GM23338 (cell line): ENCODE results near the gene PHACTR2. TPM values are rescaled to one million over a fixed set of nuclear protein-coding genes. Genes with fewer than 3 reads are reported as not detected.

Source experiments
- ATAC-seq: fragments of 200-7000 bp; cut with Tn5 transposase; 3 replicates; pipeline ENCODE4 v1.9.1; 2020
- DNase-seq: peaks from one replicate; pipeline ENCODE4 v3.0.0-alpha.2; 2015; ENCODE audit warnings: low spot score
- H2AFZ ChIP-seq: fragments of 200-600 bp; sonication (generic); 2 replicates; pipeline ENCODE4 v1.8.0; 2016; ENCODE audit warnings: antibody characterized with exemption, mild to moderate bottlenecking, moderate library complexity
- H3F3A ChIP-seq: fragments of 200-600 bp; sonication (generic); replicated peaks from 2 replicates; pipeline ENCODE4 v1.8.0; 2017; ENCODE audit warnings: antibody characterized with exemption, mixed run types, low read depth
- H3K27ac ChIP-seq: fragments of 200-600 bp; sonication (generic); 2 replicates; pipeline ENCODE4 v1.6.1; 2016; ENCODE audit warnings: low read depth
- H3K27me3 ChIP-seq: fragments of 200-600 bp; sonication (generic); 2 replicates; pipeline ENCODE4 v1.8.0; 2016; ENCODE audit warnings: mild to moderate bottlenecking, mixed run types, moderate library complexity; ENCODE audit not compliant: insufficient read depth
- H3K36me3 ChIP-seq: fragments of 200-600 bp; sonication (generic); 2 replicates; pipeline ENCODE4 v1.8.0; 2016; ENCODE audit warnings: mild to moderate bottlenecking; ENCODE audit not compliant: insufficient read depth
- H3K4me1 ChIP-seq: fragments of 200-600 bp; sonication (generic); 2 replicates; pipeline ENCODE4 v1.8.0; 2016; ENCODE audit warnings: mild to moderate bottlenecking, moderate library complexity; ENCODE audit not compliant: insufficient read depth
- H3K4me2 ChIP-seq: fragments of 200-600 bp; sonication (generic); 2 replicates; pipeline ENCODE4 v1.7.1; 2017; ENCODE audit warnings: mixed run types
- H3K4me3 ChIP-seq: fragments of 200-600 bp; sonication (generic); 2 replicates; pipeline ENCODE4 v1.6.1; 2016; ENCODE audit warnings: mixed run types
- H3K79me2 ChIP-seq: fragments of 200-600 bp; sonication (generic); replicated peaks from 2 replicates; pipeline ENCODE4 v1.8.0; 2017; ENCODE audit warnings: mild to moderate bottlenecking; ENCODE audit not compliant: insufficient read depth
- H3K9me2 ChIP-seq: fragments of 200-600 bp; sonication (generic); 2 replicates; pipeline ENCODE4 v1.8.0; 2017; ENCODE audit not compliant: insufficient read depth
- H4K20me1 ChIP-seq: fragments of 200-600 bp; sonication (generic); replicated peaks from 2 replicates; pipeline ENCODE4 v1.8.0; 2017; ENCODE audit warnings: mild to moderate bottlenecking; ENCODE audit not compliant: insufficient read depth
- H3K27ac Mint-ChIP-seq: 2 replicates; pipeline ENCODE4 v1.8.0; 2020; ENCODE audit warnings: inconsistent platforms, mild to moderate bottlenecking, moderate library complexity, mixed read lengths
- H3K27me3 Mint-ChIP-seq: 3 replicates; pipeline ENCODE4 v1.8.0; 2022; ENCODE audit warnings: low read depth, mild to moderate bottlenecking, moderate library complexity, mixed read lengths, inconsistent platforms; ENCODE audit not compliant: insufficient read depth, poor library complexity
- H3K36me3 Mint-ChIP-seq: 3 replicates; pipeline ENCODE4 v1.8.0; 2021; ENCODE audit warnings: low read depth, mild to moderate bottlenecking, inconsistent platforms, moderate library complexity, mixed read lengths
- H3K4me1 Mint-ChIP-seq: 3 replicates; pipeline ENCODE4 v1.8.0; 2020; ENCODE audit warnings: mild to moderate bottlenecking, inconsistent platforms, mixed read lengths
- H3K4me3 Mint-ChIP-seq: 3 replicates; pipeline ENCODE4 v1.8.0; 2021; ENCODE audit warnings: moderate library complexity, mild to moderate bottlenecking, inconsistent platforms, mixed read lengths
- H3K9me3 Mint-ChIP-seq: 3 replicates; pipeline ENCODE4 v1.8.0; 2020; ENCODE audit warnings: moderate library complexity, mild to moderate bottlenecking, inconsistent platforms, mixed read lengths
- CREB1 ChIP-seq: fragments of 250-450 bp; sonication (Bioruptor Pico); IDR thresholded peaks from 2 replicates; pipeline ENCODE4 v1.5.0; 2020; ENCODE audit warnings: low read depth, mild to moderate bottlenecking, moderate library complexity
- ETS1 ChIP-seq: IDR thresholded peaks from 2 replicates; pipeline ENCODE4 v1.6.1; 2016; ENCODE audit warnings: antibody characterized with exemption
- EZH2 ChIP-seq: fragments of 200-600 bp; sonication (generic); IDR thresholded peaks from one replicate; pipeline ENCODE4 v1.8.0; 2017; ENCODE audit warnings: antibody characterized with exemption, mild to moderate bottlenecking, low read depth; ENCODE audit not compliant: unreplicated experiment
- EZH2phosphoT487 ChIP-seq: fragments of 200-600 bp; sonication (generic); IDR thresholded peaks from one replicate; pipeline ENCODE4 v1.8.1; 2018; ENCODE audit warnings: antibody characterized with exemption; ENCODE audit not compliant: unreplicated experiment
- JUNB ChIP-seq: IDR thresholded peaks from one replicate; pipeline ENCODE4 v1.6.1; 2016; ENCODE audit warnings: antibody characterized with exemption; ENCODE audit not compliant: unreplicated experiment
- NANOG ChIP-seq: IDR thresholded peaks from 2 replicates; pipeline ENCODE4 v1.6.1; 2016; ENCODE audit warnings: antibody characterized with exemption, borderline replicate concordance
- POLR2AphosphoS5 ChIP-seq: IDR thresholded peaks from 2 replicates; pipeline ENCODE4 v1.6.1; 2016; ENCODE audit warnings: antibody characterized with exemption, low read depth
- STAT1 ChIP-seq: IDR thresholded peaks from one replicate; pipeline ENCODE4 v1.6.1; 2016; ENCODE audit warnings: antibody characterized with exemption; ENCODE audit not compliant: unreplicated experiment
- ZNF114 ChIP-seq: fragments of 250-450 bp; sonication (Bioruptor Pico); IDR thresholded peaks from 2 replicates; pipeline ENCODE4 v1.5.0; 2020; ENCODE audit warnings: mild to moderate bottlenecking, moderate library complexity
- ZNF331 ChIP-seq: fragments of 250-450 bp; sonication (Bioruptor Pico); IDR thresholded peaks from 2 replicates; pipeline ENCODE4 v1.5.0; 2020; ENCODE audit warnings: low read depth, mild to moderate bottlenecking, moderate library complexity
- polyA plus RNA-seq: library from polyadenylated mRNA; unstranded; fragments of >200 nt; fragmentation: Nextera tagmentation; extraction: Ambion mirVana; gene quantifications from 2 replicates; pipeline ENCODE4 v1.2.1, GENCODE V29; 2016
- total RNA-seq: library from RNA; depleted of rRNA; stranded (reverse); fragments of >200 nt; shearing (Covaris generic); gene quantifications from 2 replicates; pipeline ENCODE4 v1.2.3, GENCODE V29; 2014
- TF ChIP-seq, protein P1 (sequence below): IDR thresholded peaks from one replicate; pipeline ENCODE4 v1.6.1; 2018; ENCODE audit warnings: antibody characterized with exemption; ENCODE audit not compliant: unreplicated experiment
- TF ChIP-seq, protein P2 (sequence below): fragments of 250-450 bp; sonication (Bioruptor Pico); IDR thresholded peaks from 2 replicates; pipeline ENCODE4 v1.5.0; 2020; ENCODE audit warnings: mild to moderate bottlenecking, moderate library complexity
- TF ChIP-seq, protein P3 (sequence below), 2 experiments: fragments of 200-600 bp in 1 of 2; sonication (generic) in 1 of 2; conservative IDR thresholded peaks; 2 replicates each; pipeline versions ENCODE4 v1.5.1 to v1.6.1; 2016 to 2017; ENCODE audit warnings: antibody characterized with exemption in 2 of 2, low read depth in 2 of 2, mild to moderate bottlenecking in 2 of 2, moderate library complexity in 1 of 2

The PHACTR2 gene
- total and polyA plus RNA-seq, 2 experiments from 2014 or later: 67.7 to 105 TPM

DNA sequence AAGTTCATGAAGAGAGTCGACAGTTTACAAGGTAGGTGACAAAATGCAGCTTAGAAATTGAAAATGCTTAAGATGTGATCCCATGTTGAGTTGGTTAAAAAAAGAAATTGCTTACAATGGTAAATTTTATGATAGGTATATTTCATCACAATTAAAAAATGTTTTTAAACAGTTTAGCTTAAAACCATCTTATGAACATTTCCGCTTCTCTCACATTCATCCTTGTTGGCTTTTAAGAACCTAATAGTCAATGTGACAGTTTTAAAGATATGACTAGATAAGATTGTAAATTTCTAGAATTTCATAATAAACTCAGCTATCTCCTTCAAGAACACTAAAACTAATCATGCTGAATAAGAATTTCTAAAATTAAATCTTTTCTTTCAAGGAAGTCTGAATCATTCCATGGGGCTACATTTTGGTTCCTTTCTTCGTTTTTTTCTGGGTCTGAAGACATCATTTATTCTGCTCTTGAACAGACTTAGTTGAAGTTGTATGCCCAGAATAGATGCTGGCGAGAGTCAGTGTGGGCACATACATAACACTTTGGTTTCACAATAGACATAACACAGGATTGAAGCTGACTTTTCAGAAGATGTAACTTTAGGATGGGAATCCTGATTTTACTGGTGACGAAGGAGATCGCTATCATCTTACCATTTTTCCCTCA lies 129.5 kb downstream of the PHACTR2 start:
- ATAC-seq (no peak), DNase-seq (no peak)
- Histone ChIP-seq H3K4me2 (no peak overlapping the region), H3K27ac (no peak overlapping the region), H3K79me2 (no peaks in the 10 kb centered on the region), H3K4me1 (peaks cover 18% of the 10 kb centered on the region), H4K20me1 (no peaks in the 10 kb centered on the region), H3F3A (no peaks in the 10 kb centered on the region; the same call in 1 of the 2 replicates), H3K9me2 (peaks cover 4% of the 10 kb centered on the region; the same call in 1 of the 2 replicates), H3K4me3 (no peak overlapping the region), H3K36me3 (0 out of 2 replicates have a peak, but pooled peaks cover 3% of the 10 kb centered on the region), H2AFZ (no peak overlapping the region), H3K27me3 (no peaks in the 10 kb centered on the region)
- Mint-ChIP-seq H3K4me1 (peaks cover 22% of the 10 kb centered on the region), H3K27ac (no peak overlapping the region), H3K27me3 (peaks cover 4% of the 10 kb centered on the region), H3K4me3 (no peak overlapping the region), H3K36me3 (peaks cover 26% of the 10 kb centered on the region), H3K9me3 (no peaks in the 10 kb centered on the region)
- TF ChIP-seq ZNF114 (CRISPR knock-in tag) (no peak), CREB1 (no peak), JUNB (no peak), POLR2AphosphoS5 (no peak), NANOG (no peak), ZNF331 (CRISPR knock-in tag) (no peak), ETS1 (no peak), EZH2phosphoT487 (no peak), STAT1 (no peak), EZH2 (no peak)
- TF ChIP-seq, protein P1, sequence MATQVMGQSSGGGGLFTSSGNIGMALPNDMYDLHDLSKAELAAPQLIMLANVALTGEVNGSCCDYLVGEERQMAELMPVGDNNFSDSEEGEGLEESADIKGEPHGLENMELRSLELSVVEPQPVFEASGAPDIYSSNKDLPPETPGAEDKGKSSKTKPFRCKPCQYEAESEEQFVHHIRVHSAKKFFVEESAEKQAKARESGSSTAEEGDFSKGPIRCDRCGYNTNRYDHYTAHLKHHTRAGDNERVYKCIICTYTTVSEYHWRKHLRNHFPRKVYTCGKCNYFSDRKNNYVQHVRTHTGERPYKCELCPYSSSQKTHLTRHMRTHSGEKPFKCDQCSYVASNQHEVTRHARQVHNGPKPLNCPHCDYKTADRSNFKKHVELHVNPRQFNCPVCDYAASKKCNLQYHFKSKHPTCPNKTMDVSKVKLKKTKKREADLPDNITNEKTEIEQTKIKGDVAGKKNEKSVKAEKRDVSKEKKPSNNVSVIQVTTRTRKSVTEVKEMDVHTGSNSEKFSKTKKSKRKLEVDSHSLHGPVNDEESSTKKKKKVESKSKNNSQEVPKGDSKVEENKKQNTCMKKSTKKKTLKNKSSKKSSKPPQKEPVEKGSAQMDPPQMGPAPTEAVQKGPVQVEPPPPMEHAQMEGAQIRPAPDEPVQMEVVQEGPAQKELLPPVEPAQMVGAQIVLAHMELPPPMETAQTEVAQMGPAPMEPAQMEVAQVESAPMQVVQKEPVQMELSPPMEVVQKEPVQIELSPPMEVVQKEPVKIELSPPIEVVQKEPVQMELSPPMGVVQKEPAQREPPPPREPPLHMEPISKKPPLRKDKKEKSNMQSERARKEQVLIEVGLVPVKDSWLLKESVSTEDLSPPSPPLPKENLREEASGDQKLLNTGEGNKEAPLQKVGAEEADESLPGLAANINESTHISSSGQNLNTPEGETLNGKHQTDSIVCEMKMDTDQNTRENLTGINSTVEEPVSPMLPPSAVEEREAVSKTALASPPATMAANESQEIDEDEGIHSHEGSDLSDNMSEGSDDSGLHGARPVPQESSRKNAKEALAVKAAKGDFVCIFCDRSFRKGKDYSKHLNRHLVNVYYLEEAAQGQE: no peak
- TF ChIP-seq, protein P2, sequence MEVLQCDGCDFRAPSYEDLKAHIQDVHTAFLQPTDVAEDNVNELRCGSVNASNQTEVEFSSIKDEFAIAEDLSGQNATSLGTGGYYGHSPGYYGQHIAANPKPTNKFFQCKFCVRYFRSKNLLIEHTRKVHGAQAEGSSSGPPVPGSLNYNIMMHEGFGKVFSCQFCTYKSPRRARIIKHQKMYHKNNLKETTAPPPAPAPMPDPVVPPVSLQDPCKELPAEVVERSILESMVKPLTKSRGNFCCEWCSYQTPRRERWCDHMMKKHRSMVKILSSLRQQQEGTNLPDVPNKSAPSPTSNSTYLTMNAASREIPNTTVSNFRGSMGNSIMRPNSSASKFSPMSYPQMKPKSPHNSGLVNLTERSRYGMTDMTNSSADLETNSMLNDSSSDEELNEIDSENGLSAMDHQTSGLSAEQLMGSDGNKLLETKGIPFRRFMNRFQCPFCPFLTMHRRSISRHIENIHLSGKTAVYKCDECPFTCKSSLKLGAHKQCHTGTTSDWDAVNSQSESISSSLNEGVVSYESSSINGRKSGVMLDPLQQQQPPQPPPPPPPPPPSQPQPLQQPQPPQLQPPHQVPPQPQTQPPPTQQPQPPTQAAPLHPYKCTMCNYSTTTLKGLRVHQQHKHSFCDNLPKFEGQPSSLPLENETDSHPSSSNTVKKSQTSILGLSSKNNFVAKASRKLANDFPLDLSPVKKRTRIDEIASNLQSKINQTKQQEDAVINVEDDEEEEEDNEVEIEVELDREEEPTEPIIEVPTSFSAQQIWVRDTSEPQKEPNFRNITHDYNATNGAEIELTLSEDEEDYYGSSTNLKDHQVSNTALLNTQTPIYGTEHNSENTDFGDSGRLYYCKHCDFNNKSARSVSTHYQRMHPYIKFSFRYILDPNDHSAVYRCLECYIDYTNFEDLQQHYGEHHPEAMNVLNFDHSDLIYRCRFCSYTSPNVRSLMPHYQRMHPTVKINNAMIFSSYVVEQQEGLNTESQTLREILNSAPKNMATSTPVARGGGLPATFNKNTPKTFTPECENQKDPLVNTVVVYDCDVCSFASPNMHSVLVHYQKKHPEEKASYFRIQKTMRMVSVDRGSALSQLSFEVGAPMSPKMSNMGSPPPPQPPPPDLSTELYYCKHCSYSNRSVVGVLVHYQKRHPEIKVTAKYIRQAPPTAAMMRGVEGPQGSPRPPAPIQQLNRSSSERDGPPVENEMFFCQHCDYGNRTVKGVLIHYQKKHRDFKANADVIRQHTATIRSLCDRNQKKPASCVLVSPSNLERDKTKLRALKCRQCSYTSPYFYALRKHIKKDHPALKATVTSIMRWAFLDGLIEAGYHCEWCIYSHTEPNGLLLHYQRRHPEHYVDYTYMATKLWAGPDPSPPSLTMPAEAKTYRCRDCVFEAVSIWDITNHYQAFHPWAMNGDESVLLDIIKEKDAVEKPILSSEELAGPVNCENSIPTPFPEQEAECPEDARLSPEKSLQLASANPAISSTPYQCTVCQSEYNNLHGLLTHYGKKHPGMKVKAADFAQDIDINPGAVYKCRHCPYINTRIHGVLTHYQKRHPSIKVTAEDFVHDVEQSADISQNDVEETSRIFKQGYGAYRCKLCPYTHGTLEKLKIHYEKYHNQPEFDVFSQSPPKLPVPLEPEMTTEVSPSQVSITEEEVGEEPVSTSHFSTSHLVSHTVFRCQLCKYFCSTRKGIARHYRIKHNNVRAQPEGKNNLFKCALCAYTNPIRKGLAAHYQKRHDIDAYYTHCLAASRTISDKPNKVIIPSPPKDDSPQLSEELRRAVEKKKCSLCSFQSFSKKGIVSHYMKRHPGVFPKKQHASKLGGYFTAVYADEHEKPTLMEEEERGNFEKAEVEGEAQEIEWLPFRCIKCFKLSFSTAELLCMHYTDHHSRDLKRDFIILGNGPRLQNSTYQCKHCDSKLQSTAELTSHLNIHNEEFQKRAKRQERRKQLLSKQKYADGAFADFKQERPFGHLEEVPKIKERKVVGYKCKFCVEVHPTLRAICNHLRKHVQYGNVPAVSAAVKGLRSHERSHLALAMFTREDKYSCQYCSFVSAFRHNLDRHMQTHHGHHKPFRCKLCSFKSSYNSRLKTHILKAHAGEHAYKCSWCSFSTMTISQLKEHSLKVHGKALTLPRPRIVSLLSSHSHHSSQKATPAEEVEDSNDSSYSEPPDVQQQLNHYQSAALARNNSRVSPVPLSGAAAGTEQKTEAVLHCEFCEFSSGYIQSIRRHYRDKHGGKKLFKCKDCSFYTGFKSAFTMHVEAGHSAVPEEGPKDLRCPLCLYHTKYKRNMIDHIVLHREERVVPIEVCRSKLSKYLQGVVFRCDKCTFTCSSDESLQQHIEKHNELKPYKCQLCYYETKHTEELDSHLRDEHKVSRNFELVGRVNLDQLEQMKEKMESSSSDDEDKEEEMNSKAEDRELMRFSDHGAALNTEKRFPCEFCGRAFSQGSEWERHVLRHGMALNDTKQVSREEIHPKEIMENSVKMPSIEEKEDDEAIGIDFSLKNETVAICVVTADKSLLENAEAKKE (CRISPR knock-in tag): no peak
- TF ChIP-seq, protein P3, sequence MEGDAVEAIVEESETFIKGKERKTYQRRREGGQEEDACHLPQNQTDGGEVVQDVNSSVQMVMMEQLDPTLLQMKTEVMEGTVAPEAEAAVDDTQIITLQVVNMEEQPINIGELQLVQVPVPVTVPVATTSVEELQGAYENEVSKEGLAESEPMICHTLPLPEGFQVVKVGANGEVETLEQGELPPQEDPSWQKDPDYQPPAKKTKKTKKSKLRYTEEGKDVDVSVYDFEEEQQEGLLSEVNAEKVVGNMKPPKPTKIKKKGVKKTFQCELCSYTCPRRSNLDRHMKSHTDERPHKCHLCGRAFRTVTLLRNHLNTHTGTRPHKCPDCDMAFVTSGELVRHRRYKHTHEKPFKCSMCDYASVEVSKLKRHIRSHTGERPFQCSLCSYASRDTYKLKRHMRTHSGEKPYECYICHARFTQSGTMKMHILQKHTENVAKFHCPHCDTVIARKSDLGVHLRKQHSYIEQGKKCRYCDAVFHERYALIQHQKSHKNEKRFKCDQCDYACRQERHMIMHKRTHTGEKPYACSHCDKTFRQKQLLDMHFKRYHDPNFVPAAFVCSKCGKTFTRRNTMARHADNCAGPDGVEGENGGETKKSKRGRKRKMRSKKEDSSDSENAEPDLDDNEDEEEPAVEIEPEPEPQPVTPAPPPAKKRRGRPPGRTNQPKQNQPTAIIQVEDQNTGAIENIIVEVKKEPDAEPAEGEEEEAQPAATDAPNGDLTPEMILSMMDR (conservative IDR thresholded peaks at IDR 0.05; ENCODE audit: low read depth in 2 of 2): no peak
